NCI-H524 treated with DMSO at 0.1 percent for 48 hours (cell line): Measurements from ENCODE around the gene EFEMP2.

ENCODE experiments used
- DNase-seq: peaks from one replicate; lab custom pipeline; 2025; lab: John Stamatoyannopoulos, UW

Gene EFEMP2

DNA sequence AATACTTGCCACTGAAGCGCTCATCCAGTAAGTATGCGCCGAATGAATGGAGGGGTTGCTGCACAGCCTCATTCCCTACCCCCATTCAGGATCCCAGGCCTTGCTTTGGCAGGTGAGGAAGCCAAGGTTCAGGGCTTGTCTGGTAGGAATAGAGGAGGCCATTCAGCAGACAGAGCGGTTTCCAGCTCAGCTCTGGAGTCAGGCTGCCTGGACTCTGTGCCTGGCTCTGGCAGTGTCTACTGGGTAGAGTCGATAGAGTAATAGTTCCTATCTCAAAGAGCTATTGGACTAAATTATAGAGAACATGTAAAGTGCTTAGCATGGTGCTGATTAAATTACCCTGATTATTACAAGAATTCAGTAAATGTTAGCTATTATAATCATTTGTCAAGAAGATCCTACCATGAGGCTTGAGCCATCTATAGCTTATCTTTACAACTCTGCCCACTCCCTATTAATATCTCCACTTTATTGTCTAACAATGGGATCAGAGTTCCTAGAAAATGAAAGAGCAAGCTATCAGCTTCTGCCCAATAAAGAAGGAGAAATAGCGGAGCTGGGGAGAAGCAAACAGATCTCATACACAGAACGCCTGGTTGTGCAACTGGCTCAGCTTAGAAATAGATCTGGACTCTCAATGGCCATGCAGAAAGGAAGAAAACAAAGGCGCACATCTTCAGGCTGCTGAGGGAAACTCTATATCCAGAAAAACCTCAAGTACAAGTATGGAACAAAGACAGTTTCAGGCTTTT lies 45.4 kb downstream of the EFEMP2 start:
- DNase-seq, result no peak

DNA sequence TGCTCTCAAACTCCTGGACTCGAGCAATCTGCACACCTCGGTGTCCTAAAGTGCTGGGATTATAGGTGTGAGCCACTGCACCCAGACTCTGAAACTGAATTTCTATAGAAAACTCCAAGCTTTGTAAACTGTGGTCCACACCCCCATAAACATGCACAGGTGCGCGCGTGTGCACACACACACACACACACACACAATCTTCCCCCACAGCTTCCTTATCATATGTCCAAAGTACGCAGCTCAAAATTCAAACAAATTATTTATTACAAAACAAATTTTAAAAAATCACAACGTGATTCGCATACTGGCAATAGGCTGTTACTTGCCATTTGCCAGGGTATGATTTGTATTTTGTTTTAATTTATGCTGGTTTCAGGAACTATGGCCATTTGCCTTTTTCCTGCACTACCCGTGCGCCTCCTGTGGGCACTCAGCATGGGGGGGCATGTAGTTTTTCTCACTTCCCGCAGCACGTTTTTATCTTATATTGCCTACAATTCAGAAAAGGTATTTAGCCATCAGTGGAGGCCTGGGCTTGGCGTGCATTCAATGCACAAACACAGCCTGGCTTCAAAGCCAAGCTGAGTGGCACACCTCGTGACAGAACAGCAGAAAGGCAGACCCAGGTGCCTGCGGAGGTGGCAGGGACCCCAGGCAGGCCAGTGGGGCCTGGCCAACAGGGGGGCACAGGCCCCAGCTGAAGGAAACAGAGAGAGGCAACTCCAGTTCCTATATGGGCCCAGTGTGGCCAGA lies 49.6 kb downstream of the EFEMP2 start:
- no peak for DNase-seq

GRCh38 chr11:65821107-65821506 lies 51.5 kb downstream of the EFEMP2 start:
- no peak for DNase-seq

- peak; percentile 34 for DNase-seq
Observed at GRCh38 chr11:65817835-65818680, 54.5 kb downstream of the EFEMP2 start.

DNA sequence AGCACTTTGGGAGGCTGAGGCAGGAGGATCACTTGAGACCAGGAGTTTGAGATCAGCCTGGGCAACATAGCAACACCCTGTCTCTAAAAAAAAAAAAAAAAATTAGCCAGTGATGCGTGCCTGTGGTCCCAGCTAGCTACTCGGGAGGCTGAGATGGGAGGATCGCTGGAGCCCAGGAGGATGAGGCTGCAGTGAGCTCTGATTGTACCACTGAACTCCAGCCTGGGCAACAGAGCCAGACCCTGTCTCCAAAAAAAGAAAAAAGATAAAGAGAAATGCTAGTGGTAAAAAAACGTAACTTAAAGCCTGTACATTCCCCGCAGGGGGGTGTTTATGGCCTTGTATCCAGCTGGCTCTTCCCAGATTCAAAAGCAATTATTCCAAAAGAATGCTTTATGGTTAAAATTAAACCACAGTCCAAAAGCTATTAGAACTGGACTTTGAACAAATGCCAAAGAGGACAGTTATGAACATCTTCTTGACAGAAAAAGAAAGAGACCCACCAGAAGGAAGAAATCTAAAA lies 55.2 kb downstream of the EFEMP2 start:
- no peak for DNase-seq

DNA sequence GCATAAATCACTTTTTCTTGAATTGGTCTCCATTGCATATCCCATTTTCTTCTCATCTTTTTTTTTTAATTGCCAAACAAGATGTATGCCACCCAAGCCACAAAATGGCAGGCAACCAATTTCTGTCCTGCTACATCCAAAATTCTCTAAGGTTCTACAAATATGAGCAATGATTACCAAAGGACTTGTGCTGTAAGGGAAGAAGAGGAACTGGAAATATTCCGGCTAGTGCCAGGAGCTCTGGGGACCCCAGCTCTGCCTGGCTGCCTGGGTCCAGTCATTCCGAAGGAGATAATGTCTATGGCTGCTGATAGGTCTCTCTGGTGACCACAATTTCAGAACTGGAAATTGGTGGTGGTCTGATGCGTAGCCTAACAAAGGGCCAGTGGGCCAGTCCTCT lies 55.9 kb downstream of the EFEMP2 start:
- no peak for DNase-seq
